SK-N-MC (cell line): ENCODE results near the gene B3GALNT2.

Experiments used
- EZH2 ChIP-seq: fragments of 200-600 bp; sonication (generic); IDR thresholded peaks from one replicate; pipeline ENCODE4 v1.6.1; 2017; ENCODE audit warnings: antibody characterized with exemption
- POLR2AphosphoS5 ChIP-seq: IDR thresholded peaks from 2 replicates; pipeline ENCODE4 v1.6.1; 2012; ENCODE audit warnings: mild to moderate bottlenecking, low read depth, low read length, borderline replicate concordance

DNA sequence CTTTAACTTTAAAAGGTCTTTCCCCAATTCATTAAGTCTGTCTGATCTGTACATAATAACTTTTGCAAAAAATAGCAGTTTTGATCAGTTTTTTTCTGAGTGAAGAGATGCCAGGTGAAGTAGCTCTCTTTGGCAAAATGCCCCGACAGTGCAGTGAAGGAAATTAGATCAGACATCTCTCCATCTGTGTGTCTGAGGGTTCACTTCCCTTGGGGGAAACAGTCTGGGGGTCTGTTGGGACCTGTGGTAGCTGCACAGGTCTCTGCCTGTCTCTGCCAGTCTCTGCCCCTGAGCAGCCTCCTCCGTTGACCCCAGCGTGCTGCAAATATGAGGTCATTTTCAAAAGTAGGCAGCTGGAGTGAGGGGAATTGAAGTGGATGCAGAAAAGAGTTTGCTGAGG, 82.5 kb downstream of the B3GALNT2 start:
- no peak for TF ChIP-seq EZH2
- TF ChIP-seq POLR2AphosphoS5 = no peak
